ENCODE data around the gene MCU.

MCU gene

GRCh38 chr10:72825163-72825562 is 133.2 kb downstream of the MCU start:
- no peak overlapping the region for H3K23ac ChIP-seq (ENCODE audit: low read length in 2 of 2)
- no peak overlapping the region for H2BK12ac ChIP-seq (ENCODE audit: low read length in 2 of 2)
- H3K4ac ChIP-seq (ENCODE audit: low read depth in 1 of 2, low read length in 2 of 2) = no peak overlapping the region
- H3K9me3 ChIP-seq (ENCODE audit: control insufficient read depth, low read length) = peaks cover 4% of the 10 kb centered on the region
- H3K18ac ChIP-seq (ENCODE audit: low read depth in 1 of 2, low read length in 2 of 2) = no peak overlapping the region
- no peak overlapping the region for H2BK5ac ChIP-seq (ENCODE audit: low read depth, low read length, poor library complexity, severe bottlenecking)
- no peak overlapping the region for H2AK5ac ChIP-seq (ENCODE audit: low read length, severe bottlenecking)
- DNase-seq = no peak
- H4K91ac ChIP-seq (ENCODE audit: low read length) = no peak overlapping the region
- no peak overlapping the region for H4K8ac ChIP-seq (ENCODE audit: low read length)
- H3K36me3 ChIP-seq (ENCODE audit: control insufficient read depth in 1 of 2, insufficient read depth in 2 of 2, low read depth in 1 of 2, low read length in 2 of 2) = no peaks in the 10 kb centered on the region
- no peak overlapping the region for H3K4me3 ChIP-seq (ENCODE audit: insufficient read depth in 1 of 2, low read depth in 1 of 2, low read length in 2 of 2)
- no peak overlapping the region for H3K4me2 ChIP-seq (ENCODE audit: low read length, poor library complexity, severe bottlenecking)
- H3K27ac ChIP-seq (ENCODE audit: low read length, poor library complexity, severe bottlenecking) = no peak overlapping the region
- H2BK15ac ChIP-seq (ENCODE audit: low read depth, poor library complexity, severe bottlenecking) = no peak overlapping the region
- H2AFZ ChIP-seq (ENCODE audit: low read depth, low read length) = no peak overlapping the region
- no peaks in the 10 kb centered on the region for H3K27me3 ChIP-seq (ENCODE audit: control insufficient read depth in 1 of 2, insufficient read depth in 1 of 2, low read length in 2 of 2)
- no peak overlapping the region for H3K14ac ChIP-seq (ENCODE audit: low read length in 2 of 2)
- H2BK120ac ChIP-seq (ENCODE audit: low read depth, low read length) = no peak overlapping the region
- H3K79me1 ChIP-seq (replicated peaks; ENCODE audit: low read length, poor library complexity, severe bottlenecking) = peaks cover 17% of the 10 kb centered on the region
- H3K4me1 ChIP-seq (ENCODE audit: control insufficient read depth, insufficient read depth, low read depth, low read length) = peaks cover 1% of the 10 kb centered on the region
- no peak overlapping the region for H3K9ac ChIP-seq (ENCODE audit: low read length)

- H2AK5ac ChIP-seq (ENCODE audit: low read length, severe bottlenecking) = no peak overlapping the region
- no peak overlapping the region for H3K27ac ChIP-seq (ENCODE audit: low read length, poor library complexity, severe bottlenecking)
- peaks cover 1% of the 10 kb centered on the region for H3K4me1 ChIP-seq (ENCODE audit: control insufficient read depth, insufficient read depth, low read depth, low read length)
- no peak overlapping the region for H4K91ac ChIP-seq (ENCODE audit: low read length)
- H2AFZ ChIP-seq (ENCODE audit: low read depth, low read length) = no peak overlapping the region
- peaks cover 15% of the 10 kb centered on the region for H3K79me1 ChIP-seq (replicated peaks; ENCODE audit: low read length, poor library complexity, severe bottlenecking)
- H3K14ac ChIP-seq (ENCODE audit: low read length in 2 of 2) = no peak overlapping the region
- no peak overlapping the region for H3K9ac ChIP-seq (ENCODE audit: low read length)
- H2BK5ac ChIP-seq (ENCODE audit: low read depth, low read length, poor library complexity, severe bottlenecking) = no peak overlapping the region
- no peak overlapping the region for H3K4me3 ChIP-seq (ENCODE audit: insufficient read depth in 1 of 2, low read depth in 1 of 2, low read length in 2 of 2)
- H3K36me3 ChIP-seq (ENCODE audit: control insufficient read depth in 1 of 2, insufficient read depth in 2 of 2, low read depth in 1 of 2, low read length in 2 of 2) = no peaks in the 10 kb centered on the region
- no peak overlapping the region for H2BK120ac ChIP-seq (ENCODE audit: low read depth, low read length)
- no peak overlapping the region for H3K4ac ChIP-seq (ENCODE audit: low read depth in 1 of 2, low read length in 2 of 2)
- H3K4me2 ChIP-seq (ENCODE audit: low read length, poor library complexity, severe bottlenecking) = no peak overlapping the region
- no peak for DNase-seq
- no peak overlapping the region for H2BK12ac ChIP-seq (ENCODE audit: low read length in 2 of 2)
- no peak overlapping the region for H2BK15ac ChIP-seq (ENCODE audit: low read depth, poor library complexity, severe bottlenecking)
- H3K9me3 ChIP-seq (ENCODE audit: control insufficient read depth, low read length) = peaks cover 4% of the 10 kb centered on the region
- no peak overlapping the region for H3K23ac ChIP-seq (ENCODE audit: low read length in 2 of 2)
- H3K27me3 ChIP-seq (ENCODE audit: control insufficient read depth in 1 of 2, insufficient read depth in 1 of 2, low read length in 2 of 2) = no peaks in the 10 kb centered on the region
- H4K8ac ChIP-seq (ENCODE audit: low read length) = no peak overlapping the region
- H3K18ac ChIP-seq (ENCODE audit: low read depth in 1 of 2, low read length in 2 of 2) = no peak overlapping the region
Observed at GRCh38 chr10:72826346-72826745, 134.4 kb downstream of the MCU start.

GRCh38 chr10:72828294-72828693 is 136.4 kb downstream of the MCU start:
- Histone ChIP-seq H4K91ac (ENCODE audit: low read length) (no peak overlapping the region), H2BK15ac (ENCODE audit: low read depth, poor library complexity, severe bottlenecking) (no peak overlapping the region), H3K18ac (ENCODE audit: low read depth in 1 of 2, low read length in 2 of 2) (no peak overlapping the region), H3K4me3 (ENCODE audit: insufficient read depth in 1 of 2, low read depth in 1 of 2, low read length in 2 of 2) (no peak overlapping the region), H3K4me1 (ENCODE audit: control insufficient read depth, insufficient read depth, low read depth, low read length) (peaks cover 3% of the 10 kb centered on the region), H2BK120ac (ENCODE audit: low read depth, low read length) (no peak overlapping the region), H3K4me2 (ENCODE audit: low read length, poor library complexity, severe bottlenecking) (no peak overlapping the region), H3K79me1 (replicated peaks; ENCODE audit: low read length, poor library complexity, severe bottlenecking) (peaks cover 12% of the 10 kb centered on the region), H3K9me3 (ENCODE audit: control insufficient read depth, low read length) (no peaks in the 10 kb centered on the region), H3K23ac (ENCODE audit: low read length in 2 of 2) (no peak overlapping the region), H3K27me3 (ENCODE audit: control insufficient read depth in 1 of 2, insufficient read depth in 1 of 2, low read length in 2 of 2) (no peaks in the 10 kb centered on the region), H3K14ac (ENCODE audit: low read length in 2 of 2) (no peak overlapping the region), H4K8ac (ENCODE audit: low read length) (no peak overlapping the region), H3K4ac (ENCODE audit: low read depth in 1 of 2, low read length in 2 of 2) (no peak overlapping the region), H2AFZ (ENCODE audit: low read depth, low read length) (no peak overlapping the region), H2BK5ac (ENCODE audit: low read depth, low read length, poor library complexity, severe bottlenecking) (no peak overlapping the region), H3K36me3 (ENCODE audit: control insufficient read depth in 1 of 2, insufficient read depth in 2 of 2, low read depth in 1 of 2, low read length in 2 of 2) (no peaks in the 10 kb centered on the region), H2AK5ac (ENCODE audit: low read length, severe bottlenecking) (no peak overlapping the region), H2BK12ac (ENCODE audit: low read length in 2 of 2) (no peak overlapping the region), H3K9ac (ENCODE audit: low read length) (no peak overlapping the region), H3K27ac (ENCODE audit: low read length, poor library complexity, severe bottlenecking) (no peak overlapping the region)
- no peak for DNase-seq

GRCh38 chr10:72830625-72831024 is 138.7 kb downstream of the MCU start:
- peaks cover 3% of the 10 kb centered on the region for H3K4me1 ChIP-seq (ENCODE audit: control insufficient read depth, insufficient read depth, low read depth, low read length)
- no peak overlapping the region for H4K8ac ChIP-seq (ENCODE audit: low read length)
- peaks cover 0 to 4% of the 10 kb centered on the region in 2 experiments for H3K36me3 ChIP-seq (ENCODE audit: control insufficient read depth in 1 of 2, insufficient read depth in 2 of 2, low read depth in 1 of 2, low read length in 2 of 2)
- no peak overlapping the region for H2BK15ac ChIP-seq (ENCODE audit: low read depth, poor library complexity, severe bottlenecking)
- H2AK5ac ChIP-seq (ENCODE audit: low read length, severe bottlenecking) = no peak overlapping the region
- DNase-seq = no peak
- no peak overlapping the region for H3K14ac ChIP-seq (ENCODE audit: low read length in 2 of 2)
- no peak overlapping the region for H3K4ac ChIP-seq (ENCODE audit: low read depth in 1 of 2, low read length in 2 of 2)
- no peak overlapping the region for H2AFZ ChIP-seq (ENCODE audit: low read depth, low read length)
- no peaks in the 10 kb centered on the region for H3K27me3 ChIP-seq (ENCODE audit: control insufficient read depth in 1 of 2, insufficient read depth in 1 of 2, low read length in 2 of 2)
- no peaks in the 10 kb centered on the region for H3K9me3 ChIP-seq (ENCODE audit: control insufficient read depth, low read length)
- no peak overlapping the region for H2BK12ac ChIP-seq (ENCODE audit: low read length in 2 of 2)
- H3K27ac ChIP-seq (ENCODE audit: low read length, poor library complexity, severe bottlenecking) = no peak overlapping the region
- H3K18ac ChIP-seq (ENCODE audit: low read depth in 1 of 2, low read length in 2 of 2) = no peak overlapping the region
- peaks cover 8% of the 10 kb centered on the region for H3K79me1 ChIP-seq (replicated peaks; ENCODE audit: low read length, poor library complexity, severe bottlenecking)
- no peak overlapping the region for H2BK5ac ChIP-seq (ENCODE audit: low read depth, low read length, poor library complexity, severe bottlenecking)
- 76% methylated on average over 2 of the region's 2 CpGs for WGBS
- no peak overlapping the region for H3K9ac ChIP-seq (ENCODE audit: low read length)
- H4K91ac ChIP-seq (ENCODE audit: low read length) = no peak overlapping the region
- H3K4me2 ChIP-seq (ENCODE audit: low read length, poor library complexity, severe bottlenecking) = no peak overlapping the region
- H3K23ac ChIP-seq (ENCODE audit: low read length in 2 of 2) = no peak overlapping the region
- no peak overlapping the region for H3K4me3 ChIP-seq (ENCODE audit: insufficient read depth in 1 of 2, low read depth in 1 of 2, low read length in 2 of 2)
- H2BK120ac ChIP-seq (ENCODE audit: low read depth, low read length) = no peak overlapping the region

Measured in mesenchymal stem cell (in vitro differentiated cells and primary cell).